ENCODE data around the gene SPATA22.

GRCh38 chr17:3440451-3440850, 31.2 kb downstream of the SPATA22 start:
- TF ChIP-seq CTCF (IDR thresholded peaks at IDR 0.05) (no peak), POLR2A (IDR thresholded peaks at IDR 0.05) (no peak)

Data from testis (tissue), 2 donors.